K562 (cell line): Measurements from ENCODE around the gene ZNF239. TPM values are rescaled to one million over a fixed set of nuclear protein-coding genes. Genes with fewer than 3 reads are reported as not detected.

Experiments used
- ATAC-seq: fragments of 200-7000 bp; cut with Tn5 transposase; 3 replicates; pipeline ENCODE4 v1.9.1; 2020; ENCODE audit warnings: moderate library complexity
- BruUV-seq: library from RNA; stranded (reverse); fragments of 400-500 nt; replicated peaks from 2 replicates; lab custom pipeline; 2021; lab: Mats Ljungman, UMichigan
- CTCF ChIA-PET: fragments of 300-600 bp; formaldehyde crosslinking; extraction: SDS; loops from one replicate; lab custom pipeline; 2021; ENCODE audit warnings: low intra/inter-chr PET ratio; lab: Yijun Ruan, JAX
- POLR2A ChIA-PET: fragments of 300-600, 350-650 bp; sonication (Branson Sonifier 250); formaldehyde crosslinking; extraction: SDS; loops from one replicate; lab custom pipeline; 2021; ENCODE audit warnings: antibody characterized with exemption, inconsistent platforms; lab: Yijun Ruan, JAX
- DNase-seq, 4 experiments: peaks; one replicate each; pipeline versions ENCODE4 v3.0.0 to v3.0.0-alpha.2; 2011 to 2018; ENCODE audit warnings: low spot score in 3 of 4, mixed read lengths in 3 of 4; ENCODE audit errors: extremely low read depth in 1 of 4
- FAIRE-seq: peaks from 2 replicates; lab custom pipeline; 2011; peaks lifted over from hg19 to GRCh38; lab: Jason Lieb, UNC
- H2AFZ ChIP-seq: 2 replicates; pipeline ENCODE4 v1.6.0; 2011; ENCODE audit warnings: low read depth, low read length, control low read depth, inconsistent platforms
- H3K27ac ChIP-seq: fragments of 200-600 bp; 3 replicates; pipeline ENCODE4 v1.8.0; 2011; ENCODE audit warnings: low read depth, mild to moderate bottlenecking, control low read depth, inconsistent platforms, low read length, moderate library complexity, mixed read lengths; ENCODE audit errors: extremely low read depth
- H3K27me3 ChIP-seq, 2 experiments: fragments of 300-600 bp in 1 of 2; 2 replicates in 1 of 2; 3 replicates in 1 of 2; pipeline versions ENCODE4 v1.6.0 to v1.8.0; 2011; ENCODE audit warnings: inconsistent platforms in 2 of 2, low read length in 2 of 2, mild to moderate bottlenecking in 1 of 2, mixed read lengths in 1 of 2, moderate library complexity in 1 of 2; ENCODE audit not compliant: control insufficient read depth in 2 of 2, insufficient read depth in 2 of 2
- H3K36me3 ChIP-seq: fragments of 300-600 bp; 3 replicates; pipeline ENCODE4 v1.8.0; 2011; ENCODE audit warnings: mild to moderate bottlenecking, low read length, inconsistent platforms; ENCODE audit not compliant: control insufficient read depth, insufficient read depth
- H3K4me1 ChIP-seq, 2 experiments: fragments of 200-600 bp in 1 of 2; replicated peaks in 1 of 2; 2 replicates in 1 of 2; 3 replicates in 1 of 2; pipeline versions ENCODE4 v1.5.1 to v1.8.0; 2011; ENCODE audit warnings: inconsistent platforms in 2 of 2, low read length in 2 of 2, mild to moderate bottlenecking in 1 of 2, mixed read lengths in 1 of 2, moderate library complexity in 1 of 2; ENCODE audit not compliant: control insufficient read depth in 2 of 2, insufficient read depth in 2 of 2
- H3K4me2 ChIP-seq: 2 replicates; pipeline ENCODE4 v1.6.1; 2011; ENCODE audit warnings: low read length, control low read depth, inconsistent platforms, mixed read lengths; ENCODE audit not compliant: insufficient read depth
- H3K4me3 ChIP-seq: fragments of 200-600 bp; sonication (generic), shearing (Covaris generic); 2 replicates; pipeline ENCODE4 v1.5.1; 2016; ENCODE audit warnings: control low read depth, inconsistent platforms
- H3K79me2 ChIP-seq: fragments of 200-600 bp; 3 replicates; pipeline ENCODE4 v1.8.0; 2011; ENCODE audit warnings: low read length, inconsistent platforms; ENCODE audit not compliant: control insufficient read depth, insufficient read depth
- H3K9ac ChIP-seq, 2 experiments: 2 replicates each; pipeline versions ENCODE4 v1.6.0 to v1.6.1; 2011; ENCODE audit warnings: low read depth in 2 of 2, low read length in 2 of 2, control low read depth in 1 of 2, inconsistent platforms in 1 of 2, mild to moderate bottlenecking in 1 of 2, mixed read lengths in 1 of 2; ENCODE audit not compliant: insufficient read depth in 1 of 2
- H3K9me1 ChIP-seq: one replicate; pipeline ENCODE4 v1.6.0; 2011; ENCODE audit warnings: inconsistent platforms, mild to moderate bottlenecking, low read length, moderate library complexity; ENCODE audit not compliant: control insufficient read depth, insufficient read depth
- H3K9me3 ChIP-seq: replicated peaks from 2 replicates; pipeline ENCODE4 v1.5.1; 2011; ENCODE audit warnings: low read depth, low read length, inconsistent platforms; ENCODE audit not compliant: control insufficient read depth, insufficient read depth
- H4K20me1 ChIP-seq: replicated peaks from 2 replicates; pipeline ENCODE4 v1.6.1; 2011; ENCODE audit warnings: low read length, inconsistent platforms, mixed read lengths; ENCODE audit not compliant: control insufficient read depth, insufficient read depth
- BRCA1 ChIP-seq, 2 experiments: fragments of 450-650 bp in 1 of 2; sonication (generic) in 1 of 2; formaldehyde crosslinking in 1 of 2; IDR thresholded peaks; 2 replicates each; pipeline versions ENCODE4 v1.5.0 to v1.6.1; 2017 to 2020; ENCODE audit warnings: mild to moderate bottlenecking in 1 of 2, missing genetic modification reagents in 1 of 2
- DPF2 ChIP-seq: fragments of 450-650 bp; IDR thresholded peaks from 2 replicates; pipeline ENCODE4 v1.6.1; 2016
- GTF3C2 ChIP-seq: IDR thresholded peaks from 3 replicates; pipeline ENCODE4 v1.6.1; 2011; ENCODE audit warnings: borderline replicate concordance, mild to moderate bottlenecking, moderate library complexity; ENCODE audit not compliant: insufficient read length; ENCODE audit errors: extremely low read depth
- MCM2 ChIP-seq: fragments of 450-650 bp; IDR thresholded peaks from 2 replicates; pipeline ENCODE4 v1.6.1; 2017; ENCODE audit warnings: low read depth, mild to moderate bottlenecking
- PYGO2 ChIP-seq: fragments of 450-650 bp; IDR thresholded peaks from 2 replicates; pipeline ENCODE4 v1.6.1; 2016; ENCODE audit warnings: mild to moderate bottlenecking, missing genetic modification characterization, moderate library complexity, missing compliant biosample characterization
- RHOXF2B ChIP-seq: fragments of 250-450 bp; sonication (Bioruptor Pico); conservative IDR thresholded peaks from 2 replicates; pipeline ENCODE4 v1.5.1; 2021
- ZNF212 ChIP-seq: fragments of 450-650 bp; formaldehyde crosslinking; IDR thresholded peaks from 2 replicates; pipeline ENCODE4 v1.4.0; 2020; ENCODE audit warnings: mild to moderate bottlenecking
- ZSCAN29 ChIP-seq: fragments of 450-650 bp; IDR thresholded peaks from 2 replicates; pipeline ENCODE4 v1.6.1; 2017
- WGBS: fragments of 100-300 bp; shearing (Covaris generic); methylation state at CpG from one replicate; pipeline ENCODE4 v1.1.6; 2016; ENCODE audit warnings: low coverage, mixed read lengths; ENCODE audit not compliant: insufficient coverage; ENCODE audit errors: missing lambda C conversion rate; 5-methylcytosine and 5-hydroxymethylcytosine counted together
- in situ Hi-C: fragments of 300-500 bp; cut with MboI; formaldehyde crosslinking; loops from 4 replicates; pipeline ENCODE4 v1.15.0; 2018; ENCODE audit warnings: inconsistent platforms, mixed read lengths
- intact Hi-C: fragments of 100-400 bp; cut with micrococcal nuclease; formaldehyde crosslinking; loops from 2 replicates; pipeline ENCODE4 v1.14.2; 2022
- polyA plus RNA-seq, 8 experiments: library from polyadenylated mRNA; depleted of rRNA in 4 of 8; stranded (reverse) in 5 of 8; unstranded in 3 of 8; fragments of >200 nt; fragmentation: Nextera tagmentation in 2 of 8; fragmentation: Illumina TruSeq in 1 of 8; extraction: Ambion mirVana in 2 of 8; extraction: Trizol in 1 of 8; gene quantifications; 2 replicates each; pipeline versions ENCODE4 v1.2.1 to v1.2.3, GENCODE V29; 2011 to 2014; ENCODE audit warnings: inconsistent platforms in 1 of 8, missing spikeins in 1 of 8
- total RNA-seq, 7 experiments: library from RNA; depleted of rRNA in 6 of 7; stranded (reverse); fragments of >200 nt in 6 of 7; fragmentation: Illumina TruSeq in 2 of 7; extraction: Trizol in 2 of 7; gene quantifications; 2 replicates each; pipeline versions ENCODE4 v1.2.1 to v1.2.3, GENCODE V29; 2011 to 2021; ENCODE audit warnings: low replicate concordance in 1 of 7
- TF ChIP-seq, protein P1 (sequence below): fragments of 450-650 bp; IDR thresholded peaks from 2 replicates; pipeline ENCODE4 v1.6.1; 2016; ENCODE audit warnings: antibody characterized with exemption

ZNF239 gene
- total and polyA plus RNA-seq, 9 of the 15 experiments (the other 6 are each of a cell fraction or from before 2014, with no cell fraction given) = 13.7 to 26.7 (median 23.4) TPM

DNA sequence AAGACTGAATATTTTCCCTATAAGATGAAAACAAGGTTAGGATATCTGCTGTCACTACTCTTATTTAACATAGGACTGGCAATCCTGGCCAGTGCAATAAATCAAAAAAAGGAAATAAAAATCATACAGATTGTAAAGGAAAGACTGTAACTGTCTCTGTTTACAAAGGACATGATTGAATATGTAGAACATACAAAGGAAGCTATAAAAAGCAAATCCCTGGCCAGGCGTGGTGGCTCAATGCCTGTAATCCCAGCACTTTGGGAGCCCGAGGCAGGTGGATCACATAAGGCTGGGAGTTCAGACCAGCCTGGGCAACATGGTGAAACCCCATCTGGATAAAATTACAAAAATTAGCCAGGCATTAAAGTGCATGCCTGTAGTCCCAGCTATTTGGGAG lies 47.6 kb upstream of the ZNF239 start:
- Histone ChIP-seq H2AFZ (no peak overlapping the region), H3K36me3 (peaks cover 4% of the 10 kb centered on the region; the same call in 1 of the 3 replicates), H3K79me2 (no peaks in the 10 kb centered on the region), H3K27me3 (no peaks in the 10 kb centered on the region), H4K20me1 (no peaks in the 10 kb centered on the region), H3K4me1 (no peaks in the 10 kb centered on the region), H3K4me2 (no peak overlapping the region), H3K9me3 (peaks cover 9% of the 10 kb centered on the region), H3K9me1 (no peaks in the 10 kb centered on the region), H3K27ac (no peak overlapping the region), H3K9ac (no peak overlapping the region), H3K4me3 (no peak overlapping the region)
- no peak for FAIRE-seq
- ChIA-PET POLR2A (interaction anchor here (0.6 kb wide), 1 partner anchor 45 kb away, joined by 3 read pairs; no protein-coding TSS in a partner anchor), CTCF (no interaction called here)
- WGBS = 49% methylated on average over 2 of the region's 2 CpGs
- intact Hi-C loops = no loop called here
- no peak for ATAC-seq
- in situ Hi-C loops = no loop called here
- TF ChIP-seq, protein P1, sequence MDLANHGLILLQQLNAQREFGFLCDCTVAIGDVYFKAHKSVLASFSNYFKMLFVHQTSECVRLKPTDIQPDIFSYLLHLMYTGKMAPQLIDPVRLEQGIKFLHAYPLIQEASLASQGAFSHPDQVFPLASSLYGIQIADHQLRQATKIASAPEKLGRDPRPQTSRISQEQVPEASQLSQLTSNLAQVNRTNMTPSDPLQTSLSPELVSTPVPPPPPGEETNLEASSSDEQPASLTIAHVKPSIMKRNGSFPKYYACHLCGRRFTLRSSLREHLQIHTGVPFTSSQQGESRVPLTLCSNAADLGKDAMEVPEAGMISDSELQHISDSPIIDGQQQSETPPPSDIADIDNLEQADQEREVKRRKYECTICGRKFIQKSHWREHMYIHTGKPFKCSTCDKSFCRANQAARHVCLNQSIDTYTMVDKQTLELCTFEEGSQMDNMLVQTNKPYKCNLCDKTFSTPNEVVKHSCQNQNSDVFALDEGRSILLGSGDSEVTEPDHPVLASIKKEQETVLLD = no peak
- TF ChIP-seq MCM2 = no peak
- no peak for TF ChIP-seq PYGO2 (tag)
- no peak for TF ChIP-seq ZNF212 (CRISPR knock-in tag)
- no peak for TF ChIP-seq BRCA1 (IDR thresholded peaks at IDR 0.05)
- no peak for TF ChIP-seq BRCA1 (CRISPR knock-in tag; IDR thresholded peaks at IDR 0.05)
- no peak for TF ChIP-seq GTF3C2
- no peak for TF ChIP-seq DPF2
- no peak for TF ChIP-seq RHOXF2B (CRISPR knock-in tag)
- no peak for TF ChIP-seq ZSCAN29
- BruUV-seq = no TSS peak
- DNase-seq = no peak
